Left ventricle myocardium inferior (tissue), 1 donor: ENCODE results near the gene TMEM114. TPM values are rescaled to one million over a fixed set of nuclear protein-coding genes. Genes with fewer than 3 reads are reported as not detected.

ENCODE experiments used
- DNase-seq: peaks from one replicate; pipeline ENCODE4 v3.0.0-alpha.2; 2020
- H3K27ac ChIP-seq: fragments of 200-600 bp; replicated peaks from 2 replicates; pipeline ENCODE4 v1.8.0; 2021
- H3K27me3 ChIP-seq: fragments of 200-600 bp; 2 replicates; pipeline ENCODE4 v1.8.0; 2021; ENCODE audit warnings: low read depth
- H3K36me3 ChIP-seq: fragments of 200-600 bp; 2 replicates; pipeline ENCODE4 v1.8.0; 2021
- H3K4me1 ChIP-seq: fragments of 200-600 bp; 2 replicates; pipeline ENCODE4 v1.8.0; 2021
- H3K4me3 ChIP-seq: fragments of 200-600 bp; 2 replicates; pipeline ENCODE4 v1.8.0; 2021; ENCODE audit warnings: mild to moderate bottlenecking, moderate library complexity
- H3K9me3 ChIP-seq: fragments of 200-600 bp; replicated peaks from 2 replicates; pipeline ENCODE4 v1.8.0; 2021
- intact Hi-C: fragments of 100-400 bp; cut with micrococcal nuclease; formaldehyde crosslinking; loops from one replicate; pipeline ENCODE4 v1.11.0; 2022
- total RNA-seq: library from RNA; stranded (reverse); fragmentation: NEBNext Ultra II Directional; extraction: Animal tissue kit (Norgen Biotek cat#: 25700); gene quantifications from one replicate; pipeline ENCODE4 v1.2.1, GENCODE V29; 2021
- TF ChIP-seq, protein P1 (sequence below): fragments of 200-600 bp; IDR thresholded peaks from 2 replicates; pipeline ENCODE4 v1.8.0; 2021; ENCODE audit warnings: antibody characterized with exemption, mild to moderate bottlenecking, borderline replicate concordance
- donor health status: DM: no; HTN: yes; CAD: no; lungs with severe emphysema.

Gene TMEM114
- total RNA-seq, 1 donor from 2014 or later: not detected

GRCh38 chr16:8631373-8631772 lies 41.1 kb upstream of the TMEM114 start:
- Histone ChIP-seq H3K4me1 (peaks cover 4% of the 10 kb centered on the region), H3K27me3 (no peaks in the 10 kb centered on the region), H3K9me3 (no peaks in the 10 kb centered on the region), H3K27ac (no peak overlapping the region), H3K4me3 (no peak overlapping the region), H3K36me3 (peaks cover 93% of the 10 kb centered on the region)
- DNase-seq: no peak
- TF ChIP-seq, protein P1, sequence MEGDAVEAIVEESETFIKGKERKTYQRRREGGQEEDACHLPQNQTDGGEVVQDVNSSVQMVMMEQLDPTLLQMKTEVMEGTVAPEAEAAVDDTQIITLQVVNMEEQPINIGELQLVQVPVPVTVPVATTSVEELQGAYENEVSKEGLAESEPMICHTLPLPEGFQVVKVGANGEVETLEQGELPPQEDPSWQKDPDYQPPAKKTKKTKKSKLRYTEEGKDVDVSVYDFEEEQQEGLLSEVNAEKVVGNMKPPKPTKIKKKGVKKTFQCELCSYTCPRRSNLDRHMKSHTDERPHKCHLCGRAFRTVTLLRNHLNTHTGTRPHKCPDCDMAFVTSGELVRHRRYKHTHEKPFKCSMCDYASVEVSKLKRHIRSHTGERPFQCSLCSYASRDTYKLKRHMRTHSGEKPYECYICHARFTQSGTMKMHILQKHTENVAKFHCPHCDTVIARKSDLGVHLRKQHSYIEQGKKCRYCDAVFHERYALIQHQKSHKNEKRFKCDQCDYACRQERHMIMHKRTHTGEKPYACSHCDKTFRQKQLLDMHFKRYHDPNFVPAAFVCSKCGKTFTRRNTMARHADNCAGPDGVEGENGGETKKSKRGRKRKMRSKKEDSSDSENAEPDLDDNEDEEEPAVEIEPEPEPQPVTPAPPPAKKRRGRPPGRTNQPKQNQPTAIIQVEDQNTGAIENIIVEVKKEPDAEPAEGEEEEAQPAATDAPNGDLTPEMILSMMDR: no peak
- intact Hi-C loops: no loop called here

- Histone ChIP-seq H3K4me3 (no peak overlapping the region), H3K4me1 (peaks cover 4% of the 10 kb centered on the region), H3K9me3 (no peaks in the 10 kb centered on the region), H3K27me3 (no peaks in the 10 kb centered on the region), H3K36me3 (peaks cover 93% of the 10 kb centered on the region), H3K27ac (no peak overlapping the region)
- DNase-seq: no peak
- TF ChIP-seq, protein P1: no peak
- intact Hi-C loops: no loop called here
Measured at GRCh38 chr16:8630255-8630953, 40.1 kb upstream of the TMEM114 start.

DNA sequence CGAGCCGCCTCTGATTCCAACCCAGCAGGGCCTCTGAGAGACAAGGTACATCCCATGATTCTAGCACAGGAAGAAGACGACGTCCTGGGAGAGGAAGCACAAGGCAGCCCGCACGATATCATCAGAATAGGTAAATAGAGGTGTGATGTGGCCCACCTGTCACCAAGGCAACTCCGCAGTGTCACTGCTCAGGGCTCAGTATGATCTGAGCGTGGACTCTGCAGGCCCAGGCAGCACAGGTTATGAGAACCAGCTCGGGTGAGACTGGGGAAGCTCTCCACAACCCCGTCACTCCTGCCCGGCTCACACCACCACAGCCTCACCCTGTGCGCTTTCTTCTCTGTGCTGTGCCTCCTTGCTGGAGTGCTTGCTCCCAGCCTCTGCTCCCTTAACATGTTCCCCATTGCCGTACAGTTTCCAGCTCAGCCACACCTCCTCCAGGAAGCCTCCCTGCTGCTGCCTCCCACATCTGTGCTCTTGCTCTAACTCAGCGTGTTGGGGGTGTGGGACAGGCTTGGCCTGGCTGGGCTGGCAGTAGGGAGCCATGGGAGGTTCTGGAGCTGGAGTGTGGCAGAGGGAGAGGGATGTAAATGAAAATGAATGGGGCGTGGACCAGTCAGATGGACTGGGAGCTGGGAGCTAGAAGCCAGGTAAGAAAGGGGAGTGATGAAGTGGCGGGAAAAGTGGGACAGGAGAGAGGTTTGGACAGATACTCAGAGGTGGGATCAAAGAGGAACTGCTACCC lies 38.8 kb upstream of the TMEM114 start:
- Histone ChIP-seq H3K9me3 (no peaks in the 10 kb centered on the region), H3K27ac (no peak overlapping the region), H3K4me3 (no peak overlapping the region), H3K27me3 (no peaks in the 10 kb centered on the region), H3K36me3 (peaks cover 87% of the 10 kb centered on the region), H3K4me1 (peaks cover 8% of the 10 kb centered on the region)
- intact Hi-C loops: no loop called here
- no peak for DNase-seq
- TF ChIP-seq, protein P1: no peak

DNA sequence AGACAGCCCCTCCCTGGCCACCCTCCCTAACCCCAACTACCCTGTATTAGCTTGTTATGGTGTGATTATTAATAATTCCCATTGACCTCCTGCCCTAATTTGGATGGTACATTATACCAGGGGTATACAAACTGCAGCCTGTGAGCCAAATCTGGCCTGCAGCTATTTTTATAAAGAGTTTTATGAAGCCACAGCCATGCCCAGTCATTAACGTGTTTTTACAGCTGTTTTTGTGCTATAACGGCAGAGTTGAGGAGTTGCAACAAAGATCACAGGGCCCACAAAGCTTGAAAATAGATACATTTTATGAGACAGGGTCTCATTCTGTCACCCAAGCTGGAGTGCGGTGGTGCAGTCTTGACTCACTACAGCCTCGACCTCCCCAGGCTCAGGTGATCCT lies 37.1 kb upstream of the TMEM114 start:
- no peaks in the 10 kb centered on the region for H3K27me3 ChIP-seq
- no peaks in the 10 kb centered on the region for H3K9me3 ChIP-seq
- intact Hi-C loops: no loop called here
- no peak overlapping the region for H3K27ac ChIP-seq
- H3K36me3 ChIP-seq: peaks cover 73% of the 10 kb centered on the region
- TF ChIP-seq, protein P1: no peak
- no peak for DNase-seq
- H3K4me1 ChIP-seq: peaks cover 25% of the 10 kb centered on the region
- H3K4me3 ChIP-seq: no peak overlapping the region

DNA sequence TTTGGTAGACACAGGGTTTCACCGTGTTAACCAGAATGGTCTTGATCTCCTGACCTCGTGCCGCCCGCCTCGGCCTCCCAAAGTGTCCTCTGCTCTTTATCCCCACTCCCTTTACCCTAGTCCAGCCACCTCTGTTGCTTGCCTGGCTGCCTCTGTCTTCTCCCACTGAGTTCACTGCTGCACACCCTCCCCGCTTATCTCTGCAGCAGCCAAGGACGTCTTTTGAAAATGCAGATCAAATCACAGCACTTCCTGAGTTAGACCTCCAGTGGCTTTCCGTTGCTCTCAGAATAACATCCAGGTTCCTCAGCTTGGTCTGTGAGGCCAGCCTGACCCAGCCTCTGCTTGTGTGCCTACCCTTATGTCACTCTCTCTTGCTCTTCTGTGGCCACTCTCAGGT lies 36.6 kb upstream of the TMEM114 start:
- H3K4me3 ChIP-seq: no peak overlapping the region
- H3K27me3 ChIP-seq: no peaks in the 10 kb centered on the region
- H3K36me3 ChIP-seq: peaks cover 68% of the 10 kb centered on the region
- TF ChIP-seq, protein P1: no peak
- H3K27ac ChIP-seq: no peak overlapping the region
- H3K4me1 ChIP-seq: peaks cover 30% of the 10 kb centered on the region
- DNase-seq: no peak
- intact Hi-C loops: no loop called here
- H3K9me3 ChIP-seq: no peaks in the 10 kb centered on the region
